SK-N-SH (cell line): ENCODE measurements around the gene APC2. TPM values are rescaled to one million over a fixed set of nuclear protein-coding genes. Genes with fewer than 3 reads are reported as not detected.

Source experiments
- CTCF ChIA-PET: fragments of 300-600, 350-600 bp; formaldehyde crosslinking; extraction: SDS; loops from one replicate; lab custom pipeline; 2021; lab: Yijun Ruan, JAX
- POLR2A ChIA-PET: fragments of 350-600 bp; sonication (Branson Sonifier 250); formaldehyde crosslinking; extraction: SDS; loops from one replicate; lab custom pipeline; 2020; ENCODE audit warnings: antibody characterized with exemption, inconsistent platforms; lab: Yijun Ruan, JAX
- DNase-seq: peaks from one replicate; pipeline ENCODE4 v3.0.0; 2012
- H2AFZ ChIP-seq: fragments of 200-600 bp; sonication (generic); 2 replicates; pipeline ENCODE4 v1.8.1; 2016; ENCODE audit warnings: antibody characterized with exemption, mild to moderate bottlenecking, low read depth
- H3F3A ChIP-seq: fragments of 200-600 bp; sonication (generic); replicated peaks from 2 replicates; pipeline ENCODE3; 2016; ENCODE audit warnings: antibody characterized with exemption, mild to moderate bottlenecking; ENCODE audit not compliant: insufficient read depth
- H3K27ac ChIP-seq, 2 experiments: fragments of 200-500 bp in 1 of 2; fragments of 200-600 bp in 1 of 2; sonication (Bioruptor generic) in 1 of 2; sonication (generic), shearing (Covaris generic) in 1 of 2; 2 replicates each; pipeline versions ENCODE4 v1.5.1 to v1.6.1; 2014 to 2016; ENCODE audit warnings: low read depth in 2 of 2, inconsistent platforms in 1 of 2, low read length in 1 of 2, mild to moderate bottlenecking in 1 of 2, mixed read lengths in 1 of 2
- H3K27me3 ChIP-seq: fragments of 200-600 bp; sonication (generic), shearing (Covaris generic); 2 replicates; pipeline ENCODE4 v1.6.1; 2016; ENCODE audit warnings: mixed run types; ENCODE audit not compliant: insufficient read depth
- H3K36me3 ChIP-seq, 2 experiments: fragments of 200-500 bp in 1 of 2; fragments of 200-600 bp in 1 of 2; sonication (Bioruptor generic) in 1 of 2; sonication (generic) in 1 of 2; replicated peaks in 1 of 2; 2 replicates each; pipeline versions ENCODE3 to v1.5.1; 2014 to 2016; ENCODE audit warnings: low read length in 1 of 2, mild to moderate bottlenecking in 1 of 2; ENCODE audit not compliant: insufficient read depth in 2 of 2, control insufficient read depth in 1 of 2
- H3K4me1 ChIP-seq, 2 experiments: fragments of 200-500 bp in 1 of 2; fragments of 200-600 bp in 1 of 2; sonication (Bioruptor generic) in 1 of 2; sonication (generic), shearing (Covaris generic) in 1 of 2; 2 replicates each; pipeline versions ENCODE4 v1.5.1 to v1.6.1; 2014 to 2016; ENCODE audit warnings: low read depth in 1 of 2, low read length in 1 of 2, mixed run types in 1 of 2; ENCODE audit not compliant: insufficient read depth in 2 of 2, control insufficient read depth in 1 of 2
- H3K4me2 ChIP-seq: fragments of 200-600 bp; sonication (generic), shearing (Covaris generic); 2 replicates; pipeline ENCODE4 v1.6.1; 2017; ENCODE audit warnings: mixed run types
- H3K4me3 ChIP-seq, 2 experiments: fragments of 200-500 bp in 1 of 2; fragments of 200-600 bp in 1 of 2; sonication (Bioruptor generic) in 1 of 2; sonication (generic), shearing (Covaris generic) in 1 of 2; 2 replicates each; pipeline versions ENCODE4 v1.5.1 to v1.8.1; 2014 to 2016; ENCODE audit warnings: low read depth in 2 of 2, inconsistent platforms in 1 of 2, low read length in 1 of 2, mild to moderate bottlenecking in 1 of 2, mixed read lengths in 1 of 2, moderate library complexity in 1 of 2
- H3K79me2 ChIP-seq: fragments of 200-600 bp; sonication (generic); 2 replicates; pipeline ENCODE4 v1.8.1; 2017; ENCODE audit warnings: mild to moderate bottlenecking; ENCODE audit not compliant: insufficient read depth
- H3K9ac ChIP-seq: fragments of 200-600 bp; sonication (generic); 2 replicates; pipeline ENCODE4 v1.6.1; 2017; ENCODE audit warnings: mixed run types
- H3K9me2 ChIP-seq: fragments of 200-600 bp; sonication (generic); 2 replicates; pipeline ENCODE4 v1.6.1; 2017; ENCODE audit warnings: mixed run types
- H3K9me3 ChIP-seq: fragments of 200-600 bp; sonication (generic); 2 replicates; pipeline ENCODE4 v1.6.1; 2017; ENCODE audit warnings: mixed run types, mild to moderate bottlenecking, moderate library complexity
- H4K20me1 ChIP-seq: fragments of 200-600 bp; sonication (generic); 2 replicates; pipeline ENCODE4 v1.6.1; 2017; ENCODE audit warnings: mild to moderate bottlenecking, mixed run types; ENCODE audit not compliant: insufficient read depth
- CTCF ChIP-seq: fragments of 200-600 bp; sonication (generic); IDR thresholded peaks from 2 replicates; pipeline ENCODE4 v1.6.1; 2017; ENCODE audit warnings: antibody characterized with exemption, mild to moderate bottlenecking, moderate library complexity
- ELF1 ChIP-seq: IDR thresholded peaks from 2 replicates; pipeline ENCODE4 v1.4.0; 2012
- EP300 ChIP-seq, 2 experiments: IDR thresholded peaks; 2 replicates each; pipeline versions ENCODE4 v1.4.0 to v1.6.1; 2012; ENCODE audit warnings: borderline replicate concordance in 1 of 2, low read depth in 1 of 2, low read length in 1 of 2
- FOSL2 ChIP-seq: IDR thresholded peaks from 2 replicates; pipeline ENCODE4 v1.4.0; 2012; ENCODE audit warnings: low read depth, mild to moderate bottlenecking, moderate library complexity, borderline replicate concordance
- FOXM1 ChIP-seq: IDR thresholded peaks from 2 replicates; pipeline ENCODE4 v1.4.0; 2012; ENCODE audit warnings: low read depth, mild to moderate bottlenecking
- GABPA ChIP-seq: IDR thresholded peaks from 2 replicates; pipeline ENCODE4 v1.4.0; 2012; ENCODE audit warnings: low read depth, mild to moderate bottlenecking
- GATA2 ChIP-seq: sonication (generic); formaldehyde crosslinking; IDR thresholded peaks from 2 replicates; pipeline ENCODE4 v1.5.0; 2020; ENCODE audit warnings: mild to moderate bottlenecking, missing genetic modification reagents
- IRF3 ChIP-seq: fragments of 150-350 bp; IDR thresholded peaks from 2 replicates; pipeline ENCODE4 v1.6.1; 2016; ENCODE audit warnings: mild to moderate bottlenecking, low read depth, low read length
- NFIC ChIP-seq: IDR thresholded peaks from 2 replicates; pipeline ENCODE4 v1.4.0; 2012; ENCODE audit warnings: borderline replicate concordance
- NRF1 ChIP-seq: IDR thresholded peaks from 2 replicates; pipeline ENCODE4 v1.6.1; 2012; ENCODE audit warnings: low read depth, mild to moderate bottlenecking, low read length
- POLR2AphosphoS5 ChIP-seq: IDR thresholded peaks from 2 replicates; pipeline ENCODE4 v1.6.1; 2012; ENCODE audit warnings: low read depth, low read length
- RAD21 ChIP-seq: IDR thresholded peaks from 2 replicates; pipeline ENCODE4 v1.6.1; 2012; ENCODE audit warnings: mild to moderate bottlenecking, low read length
- REST ChIP-seq: IDR thresholded peaks from 2 replicates; pipeline ENCODE4 v1.6.1; 2012; ENCODE audit warnings: mild to moderate bottlenecking, low read depth, low read length, moderate library complexity
- RXRA ChIP-seq: IDR thresholded peaks from 2 replicates; pipeline ENCODE4 v1.4.0; 2012; ENCODE audit warnings: low read depth, mild to moderate bottlenecking, borderline replicate concordance
- SIN3A ChIP-seq: IDR thresholded peaks from 2 replicates; pipeline ENCODE4 v1.6.1; 2012; ENCODE audit warnings: low read depth, mild to moderate bottlenecking, low read length, moderate library complexity, borderline replicate concordance
- TAF1 ChIP-seq: IDR thresholded peaks from 2 replicates; pipeline ENCODE4 v1.6.1; 2012; ENCODE audit warnings: low read depth, mild to moderate bottlenecking, low read length, moderate library complexity, borderline replicate concordance
- USF2 ChIP-seq: fragments of 150-350 bp; IDR thresholded peaks from 2 replicates; pipeline ENCODE4 v1.6.1; 2017; ENCODE audit warnings: antibody characterized with exemption, low read length, low read depth, borderline replicate concordance
- ZBTB33 ChIP-seq: IDR thresholded peaks from 2 replicates; pipeline ENCODE4 v1.4.0; 2012; ENCODE audit warnings: low read depth, borderline replicate concordance
- WGBS: methylation state at CpG from one replicate; pipeline ENCODE4 v1.1.6; 2017; ENCODE audit warnings: low lambda C conversion rate; 5-methylcytosine and 5-hydroxymethylcytosine counted together
- polyA plus RNA-seq, 3 experiments: library from polyadenylated mRNA; depleted of rRNA; stranded (reverse); fragments of >200 nt; gene quantifications; 2 replicates each; pipeline ENCODE4 v1.2.3, GENCODE V29; 2012

Gene APC2
- polyA plus RNA-seq, 1 of the 3 experiments (the other 2 are of a cell fraction): 1.3 TPM

- Histone ChIP-seq H3K9ac (no peak overlapping the region), H3K79me2 (peaks cover 11% of the 10 kb centered on the region), H4K20me1 (peaks cover 7% of the 10 kb centered on the region)
- 94% methylated on average over 6 of the region's 17 CpGs for WGBS
- TF ChIP-seq POLR2AphosphoS5 (no peak), EP300 (IDR thresholded peaks at IDR 0.05; ENCODE audit: borderline replicate concordance in 1 of 2, low read depth in 1 of 2, low read length in 1 of 2) (no peak)
- TF ChIP-seq, all 33 proteins: peak for 0
- Histone ChIP-seq H3K9me3 (no peaks in the 10 kb centered on the region), H3K4me2 (no peak overlapping the region), H3K4me1 (no peaks in the 10 kb centered on the region; a peak in 1 of 4 replicates), H2AFZ (no peak overlapping the region), H3K4me3 (no peak overlapping the region), H3F3A (peaks cover 17% of the 10 kb centered on the region), H3K36me3 (peaks cover 0 to 50% of the 10 kb centered on the region in 2 experiments), H3K27ac (no peak overlapping the region), H3K9me2 (no peaks in the 10 kb centered on the region), H3K27me3 (no peaks in the 10 kb centered on the region)
- ChIA-PET POLR2A (no interaction called here), CTCF (no interaction called here)
- DNase-seq: no peak
Measured at GRCh38 chr19:1434040-1434366, 15.9 kb upstream of the APC2 start.

- H3K9me2 ChIP-seq: no peaks in the 10 kb centered on the region
- peaks cover 13% of the 10 kb centered on the region for H4K20me1 ChIP-seq
- TF ChIP-seq NRF1 (no peak), GABPA (no peak), EP300 (IDR thresholded peaks at IDR 0.05; ENCODE audit: borderline replicate concordance in 1 of 2, low read depth in 1 of 2, low read length in 1 of 2) (no peak), RXRA (no peak), IRF3 (no peak), GATA2 (CRISPR knock-in tag) (no peak), TAF1 (no peak), POLR2AphosphoS5 (no peak), FOSL2 (no peak), ZBTB33 (no peak), NFIC (no peak), FOXM1 (no peak), RAD21 (no peak), CTCF (no peak), ELF1 (no peak), SIN3A (no peak), USF2 (no peak), REST (no peak)
- ChIA-PET POLR2A (no interaction called here), CTCF (interaction anchor here (0.8 kb wide), 1 partner anchor 15 kb away, joined by 3 read pairs; no protein-coding TSS in a partner anchor)
- H3F3A ChIP-seq: peaks cover 22% of the 10 kb centered on the region
- 85% methylated on average over 13 of the region's 39 CpGs for WGBS
- no peaks in the 10 kb centered on the region for H3K27me3 ChIP-seq
- H3K36me3 ChIP-seq: peaks cover 4 to 46% of the 10 kb centered on the region in 2 experiments
- no peak overlapping the region for H3K27ac ChIP-seq
- no peak overlapping the region for H3K4me3 ChIP-seq
- H3K79me2 ChIP-seq: peaks cover 17% of the 10 kb centered on the region
- H3K4me2 ChIP-seq: no peak overlapping the region
- no peak overlapping the region for H3K9ac ChIP-seq
- H2AFZ ChIP-seq: no peak overlapping the region
- peaks cover 0 to 3% of the 10 kb centered on the region in 2 experiments; a peak in 1 of 4 replicates for H3K4me1 ChIP-seq
- DNase-seq: no peak
- no peaks in the 10 kb centered on the region for H3K9me3 ChIP-seq
Measured at GRCh38 chr19:1434577-1435060, 15.3 kb upstream of the APC2 start.
